ENCODE measurements around the gene PRAF2. TPM values are rescaled to one million over a fixed set of nuclear protein-coding genes. Genes with fewer than 3 reads are reported as not detected.

The PRAF2 gene
- total RNA-seq, 4 donors from 2014 or later: 19.2 to 32.9 (median 22.1) TPM

GRCh38 chrX:49106296-49106695 lies 32.5 kb upstream of the PRAF2 start:
- no peaks in the 10 kb centered on the region for H3K9me3 ChIP-seq
- WGBS, 2 donors: 100% methylated on average over 2 to 3 of the region's 4 CpGs
- H3K27me3 ChIP-seq: no peaks in the 10 kb centered on the region
- no peak overlapping the region for H3K27ac ChIP-seq
- no peaks in the 10 kb centered on the region for H3K4me1 ChIP-seq
- no peak for TF ChIP-seq POLR2A (IDR thresholded peaks at IDR 0.05)
- H3K36me3 ChIP-seq: no peaks in the 10 kb centered on the region
- DNase-seq: no peak
- H3K4me3 ChIP-seq (replicated peaks in 1 of 3): no peak overlapping the region
- intact Hi-C loops (cut with DNase I): no loop called here

GRCh38 chrX:49103637-49104036 lies 29.8 kb upstream of the PRAF2 start:
- Histone ChIP-seq H3K36me3 (no peaks in the 10 kb centered on the region), H3K4me3 (replicated peaks in 1 of 3) (no peak overlapping the region), H3K27ac (no peak overlapping the region), H3K9me3 (no peaks in the 10 kb centered on the region), H3K4me1 (no peaks in the 10 kb centered on the region), H3K27me3 (no peaks in the 10 kb centered on the region)
- intact Hi-C loops (cut with DNase I): no loop called here
- 76 to 83% methylated on average over 3 of the region's 3 CpGs for WGBS, 2 donors
- no peak for DNase-seq
- no peak for TF ChIP-seq POLR2A (IDR thresholded peaks at IDR 0.05)
- TF ChIP-seq, protein P1, sequence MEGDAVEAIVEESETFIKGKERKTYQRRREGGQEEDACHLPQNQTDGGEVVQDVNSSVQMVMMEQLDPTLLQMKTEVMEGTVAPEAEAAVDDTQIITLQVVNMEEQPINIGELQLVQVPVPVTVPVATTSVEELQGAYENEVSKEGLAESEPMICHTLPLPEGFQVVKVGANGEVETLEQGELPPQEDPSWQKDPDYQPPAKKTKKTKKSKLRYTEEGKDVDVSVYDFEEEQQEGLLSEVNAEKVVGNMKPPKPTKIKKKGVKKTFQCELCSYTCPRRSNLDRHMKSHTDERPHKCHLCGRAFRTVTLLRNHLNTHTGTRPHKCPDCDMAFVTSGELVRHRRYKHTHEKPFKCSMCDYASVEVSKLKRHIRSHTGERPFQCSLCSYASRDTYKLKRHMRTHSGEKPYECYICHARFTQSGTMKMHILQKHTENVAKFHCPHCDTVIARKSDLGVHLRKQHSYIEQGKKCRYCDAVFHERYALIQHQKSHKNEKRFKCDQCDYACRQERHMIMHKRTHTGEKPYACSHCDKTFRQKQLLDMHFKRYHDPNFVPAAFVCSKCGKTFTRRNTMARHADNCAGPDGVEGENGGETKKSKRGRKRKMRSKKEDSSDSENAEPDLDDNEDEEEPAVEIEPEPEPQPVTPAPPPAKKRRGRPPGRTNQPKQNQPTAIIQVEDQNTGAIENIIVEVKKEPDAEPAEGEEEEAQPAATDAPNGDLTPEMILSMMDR (IDR thresholded peaks at IDR 0.05): no peak

GRCh38 chrX:49102190-49102589 lies 28.4 kb upstream of the PRAF2 start:
- no peak for DNase-seq
- H3K27me3 ChIP-seq: no peaks in the 10 kb centered on the region
- TF ChIP-seq POLR2A (IDR thresholded peaks at IDR 0.05): no peak
- TF ChIP-seq, protein P1 (IDR thresholded peaks at IDR 0.05): no peak
- no peaks in the 10 kb centered on the region for H3K36me3 ChIP-seq
- no peak overlapping the region for H3K27ac ChIP-seq
- H3K4me1 ChIP-seq: no peaks in the 10 kb centered on the region
- H3K4me3 ChIP-seq (replicated peaks in 1 of 3): no peak overlapping the region
- 81 to 86% methylated on average over 8 of the region's 9 CpGs for WGBS, 2 donors
- intact Hi-C loops (cut with DNase I): no loop called here
- H3K9me3 ChIP-seq: no peaks in the 10 kb centered on the region

DNA sequence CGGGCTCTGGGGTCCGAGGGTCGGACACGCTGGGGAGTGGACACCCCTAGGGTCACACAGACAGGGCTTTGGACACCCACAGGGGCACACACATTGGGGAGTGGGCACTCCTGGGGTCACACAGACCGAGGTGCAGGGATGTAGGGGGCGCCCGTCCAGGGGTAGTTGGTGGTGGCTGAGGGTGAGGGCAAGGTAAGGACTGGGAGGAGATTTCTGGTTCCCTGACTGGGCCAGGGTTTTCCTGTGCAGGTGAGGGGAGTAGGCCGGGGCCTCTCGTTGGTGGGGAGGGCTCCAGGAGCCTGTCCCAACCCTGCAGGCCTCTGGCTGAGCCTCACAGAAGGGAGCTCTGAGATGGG lies 27.8 kb upstream of the PRAF2 start:
- peak overlapping the region in 1 of 3 donors; percentile 40 for H3K27ac ChIP-seq
- TF ChIP-seq, protein P1 (IDR thresholded peaks at IDR 0.05): no peak
- no peak for TF ChIP-seq POLR2A (IDR thresholded peaks at IDR 0.05)
- H3K4me1 ChIP-seq: no peaks in the 10 kb centered on the region
- intact Hi-C loops (cut with DNase I): no loop called here
- no peaks in the 10 kb centered on the region for H3K27me3 ChIP-seq
- 0% methylated on average over 4 of the region's 9 CpGs; no CpG with 5 or more reads in 1 of the 2 donors for WGBS, 2 donors
- DNase-seq: no peak
- no peaks in the 10 kb centered on the region for H3K9me3 ChIP-seq
- peak overlapping the region in 1 of 3 donors; percentile 38 for H3K4me3 ChIP-seq (replicated peaks in 1 of 3)
- no peaks in the 10 kb centered on the region for H3K36me3 ChIP-seq

GRCh38 chrX:49100704-49101628 lies 27.2 kb upstream of the PRAF2 start:
- Histone ChIP-seq H3K9me3 (no peaks in the 10 kb centered on the region), H3K4me1 (no peaks in the 10 kb centered on the region), H3K36me3 (no peaks in the 10 kb centered on the region), H3K27ac (peak overlapping the region in 2 of 3 donors; percentile 40 to 44), H3K27me3 (no peaks in the 10 kb centered on the region), H3K4me3 (replicated peaks in 1 of 3) (peak overlapping the region in 2 of 3 donors; percentile 25 to 38)
- TF ChIP-seq POLR2A (IDR thresholded peaks at IDR 0.05): peak in 1 of 2 donors; percentile 64
- TF ChIP-seq, protein P1 (IDR thresholded peaks at IDR 0.05): no peak
- DNase-seq: peak; percentile 90
- WGBS, 2 donors: 8 to 20% methylated on average over 2 of the region's 74 CpGs
- intact Hi-C loops (cut with DNase I): no loop called here
